SK-N-SH treated with all-trans-retinoic acid at 6 μM for 48 hours (cell line): ENCODE data around the gene TFPT.

Source experiments
- ATAC-seq: fragments of 200-7000 bp; cut with Tn5 transposase; 3 replicates; pipeline ENCODE4 v1.9.1; 2020; ENCODE audit warnings: mild to moderate bottlenecking, moderate library complexity
- ARNTL ChIP-seq: fragments of 450-650 bp; formaldehyde crosslinking; IDR thresholded peaks from 2 replicates; pipeline ENCODE4 v1.5.0; 2020; ENCODE audit warnings: low read depth, mild to moderate bottlenecking, moderate library complexity, borderline replicate concordance
- BACH2 ChIP-seq: fragments of 250-450 bp; sonication (Bioruptor Pico); IDR thresholded peaks from 2 replicates; pipeline ENCODE4 v1.9.0; 2021; ENCODE audit warnings: mild to moderate bottlenecking, borderline replicate concordance
- CREB5 ChIP-seq: fragments of 250-450 bp; sonication (Bioruptor Pico); IDR thresholded peaks from 2 replicates; pipeline ENCODE4 v1.5.1; 2020; ENCODE audit warnings: low read depth, mild to moderate bottlenecking, moderate library complexity
- CSDC2 ChIP-seq: fragments of 250-450 bp; sonication (Bioruptor Pico); IDR thresholded peaks from 2 replicates; pipeline ENCODE4 v1.5.0; 2020; ENCODE audit warnings: mild to moderate bottlenecking, moderate library complexity
- ESRRG ChIP-seq: fragments of 250-450 bp; sonication (Bioruptor Pico); IDR thresholded peaks from 2 replicates; pipeline ENCODE4 v1.6.1; 2021; ENCODE audit warnings: mild to moderate bottlenecking
- GLIS3 ChIP-seq: fragments of 250-450 bp; sonication (Bioruptor Pico); IDR thresholded peaks from 2 replicates; pipeline ENCODE4 v1.5.0; 2020; ENCODE audit warnings: mild to moderate bottlenecking, moderate library complexity
- ISL1 ChIP-seq: fragments of 250-450 bp; sonication (Bioruptor Pico); IDR thresholded peaks from 2 replicates; pipeline ENCODE4 v2.1.2; 2022; ENCODE audit warnings: mild to moderate bottlenecking, moderate library complexity
- OSR1 ChIP-seq: fragments of 250-450 bp; sonication (Bioruptor Pico); IDR thresholded peaks from 2 replicates; pipeline ENCODE4 v1.8.0; 2022; ENCODE audit warnings: moderate library complexity, mild to moderate bottlenecking, inconsistent platforms
- PPARA ChIP-seq: fragments of 250-450 bp; sonication (Bioruptor Pico); IDR thresholded peaks from 2 replicates; pipeline ENCODE4 v1.5.0; 2020; ENCODE audit warnings: mild to moderate bottlenecking, borderline replicate concordance
- RARB ChIP-seq: fragments of 250-450 bp; sonication (Bioruptor Pico); IDR thresholded peaks from 2 replicates; pipeline ENCODE4 v1.8.0; 2021; ENCODE audit warnings: mild to moderate bottlenecking, moderate library complexity
- TCF4 ChIP-seq: fragments of 250-450 bp; sonication (Bioruptor Pico); IDR thresholded peaks from 2 replicates; pipeline ENCODE4 v1.8.0; 2021; ENCODE audit warnings: mild to moderate bottlenecking, moderate library complexity, borderline replicate concordance
- TOX ChIP-seq: fragments of 250-450 bp; sonication (Bioruptor Pico); IDR thresholded peaks from 2 replicates; pipeline ENCODE4 v1.8.0; 2021; ENCODE audit warnings: mild to moderate bottlenecking, moderate library complexity, borderline replicate concordance
- ZC3H10 ChIP-seq: fragments of 250-450 bp; sonication (Bioruptor Pico); IDR thresholded peaks from 2 replicates; pipeline ENCODE4 v1.5.1; 2021; ENCODE audit warnings: mild to moderate bottlenecking, moderate library complexity
- ZFP3 ChIP-seq: fragments of 250-450 bp; sonication (Bioruptor Pico); IDR thresholded peaks from 2 replicates; pipeline ENCODE4 v1.5.0; 2020; ENCODE audit warnings: mild to moderate bottlenecking, moderate library complexity
- ZNF565 ChIP-seq: fragments of 450-650 bp; formaldehyde crosslinking; conservative IDR thresholded peaks from 2 replicates; pipeline ENCODE4 v1.5.0; 2020; ENCODE audit warnings: low read depth, mild to moderate bottlenecking, moderate library complexity
- ZNF70 ChIP-seq: fragments of 450-650 bp; formaldehyde crosslinking; IDR thresholded peaks from 2 replicates; pipeline ENCODE4 v1.5.0; 2020; ENCODE audit warnings: mild to moderate bottlenecking, moderate library complexity
- ZNF8 ChIP-seq: fragments of 450-650 bp; formaldehyde crosslinking; IDR thresholded peaks from 2 replicates; pipeline ENCODE4 v1.5.0; 2020; ENCODE audit warnings: mild to moderate bottlenecking, moderate library complexity
- TF ChIP-seq, protein P1 (sequence below): fragments of 250-450 bp; sonication (Bioruptor Pico); IDR thresholded peaks from 2 replicates; pipeline ENCODE4 v1.5.1; 2021; ENCODE audit warnings: mild to moderate bottlenecking, moderate library complexity
- TF ChIP-seq, protein P2 (sequence below): fragments of 250-450 bp; sonication (Bioruptor Pico); IDR thresholded peaks from 2 replicates; pipeline ENCODE4 v1.8.0; 2021; ENCODE audit warnings: low read depth, mild to moderate bottlenecking, moderate library complexity, borderline replicate concordance
- TF ChIP-seq, protein P3 (sequence below): fragments of 250-450 bp; sonication (Bioruptor Pico); IDR thresholded peaks from 2 replicates; pipeline ENCODE4 v1.8.0; 2020; ENCODE audit warnings: mild to moderate bottlenecking, moderate library complexity, borderline replicate concordance

The TFPT gene

DNA sequence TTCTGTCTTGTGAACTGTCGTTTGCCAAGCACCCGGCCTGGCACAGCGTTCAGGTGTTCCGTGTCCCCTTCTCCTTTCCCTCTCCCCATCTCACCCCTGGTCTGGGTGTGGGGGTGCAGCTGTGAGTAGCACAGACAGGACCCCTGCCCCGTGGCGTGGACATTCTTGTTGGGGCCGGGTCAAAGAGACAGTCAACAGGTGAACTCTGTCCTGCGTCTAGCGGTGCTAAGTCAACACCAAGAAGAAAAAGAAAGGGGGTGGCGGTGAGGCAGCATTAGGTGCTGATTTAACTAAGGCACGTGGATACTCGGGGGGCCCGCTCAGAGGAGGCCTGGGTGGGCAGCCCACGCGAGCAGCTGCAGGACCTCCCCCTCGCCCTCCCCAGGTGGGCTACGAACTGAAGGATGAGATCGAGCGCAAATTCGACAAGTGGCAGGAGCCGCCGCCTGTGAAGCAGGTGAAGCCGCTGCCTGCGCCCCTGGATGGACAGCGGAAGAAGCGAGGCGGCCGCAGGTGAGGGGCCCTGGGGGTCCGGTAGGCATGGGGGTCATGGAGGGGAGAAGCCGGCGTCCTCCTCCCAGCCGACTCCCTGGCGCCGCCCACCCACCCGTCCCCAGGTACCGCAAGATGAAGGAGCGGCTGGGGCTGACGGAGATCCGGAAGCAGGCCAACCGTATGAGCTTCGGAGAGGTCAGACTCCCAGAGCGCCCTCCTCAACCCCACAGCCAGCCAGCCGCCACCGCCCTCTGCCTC is 12.4 kb upstream of the TFPT start:
- no peak for ATAC-seq
- TF ChIP-seq, protein P1, sequence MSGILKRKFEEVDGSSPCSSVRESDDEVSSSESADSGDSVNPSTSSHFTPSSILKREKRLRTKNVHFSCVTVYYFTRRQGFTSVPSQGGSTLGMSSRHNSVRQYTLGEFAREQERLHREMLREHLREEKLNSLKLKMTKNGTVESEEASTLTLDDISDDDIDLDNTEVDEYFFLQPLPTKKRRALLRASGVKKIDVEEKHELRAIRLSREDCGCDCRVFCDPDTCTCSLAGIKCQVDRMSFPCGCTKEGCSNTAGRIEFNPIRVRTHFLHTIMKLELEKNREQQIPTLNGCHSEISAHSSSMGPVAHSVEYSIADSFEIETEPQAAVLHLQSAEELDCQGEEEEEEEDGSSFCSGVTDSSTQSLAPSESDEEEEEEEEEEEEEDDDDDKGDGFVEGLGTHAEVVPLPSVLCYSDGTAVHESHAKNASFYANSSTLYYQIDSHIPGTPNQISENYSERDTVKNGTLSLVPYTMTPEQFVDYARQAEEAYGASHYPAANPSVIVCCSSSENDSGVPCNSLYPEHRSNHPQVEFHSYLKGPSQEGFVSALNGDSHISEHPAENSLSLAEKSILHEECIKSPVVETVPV (CRISPR knock-in tag) = no peak
- no peak for TF ChIP-seq RARB (CRISPR knock-in tag)
- no peak for TF ChIP-seq CSDC2 (CRISPR knock-in tag)
- no peak for TF ChIP-seq ZNF8 (CRISPR knock-in tag)
- TF ChIP-seq ZNF70 (CRISPR knock-in tag) = no peak
- TF ChIP-seq OSR1 (CRISPR knock-in tag) = no peak
- TF ChIP-seq GLIS3 (CRISPR knock-in tag) = no peak
- TF ChIP-seq ZFP3 = no peak
- TF ChIP-seq, protein P2, sequence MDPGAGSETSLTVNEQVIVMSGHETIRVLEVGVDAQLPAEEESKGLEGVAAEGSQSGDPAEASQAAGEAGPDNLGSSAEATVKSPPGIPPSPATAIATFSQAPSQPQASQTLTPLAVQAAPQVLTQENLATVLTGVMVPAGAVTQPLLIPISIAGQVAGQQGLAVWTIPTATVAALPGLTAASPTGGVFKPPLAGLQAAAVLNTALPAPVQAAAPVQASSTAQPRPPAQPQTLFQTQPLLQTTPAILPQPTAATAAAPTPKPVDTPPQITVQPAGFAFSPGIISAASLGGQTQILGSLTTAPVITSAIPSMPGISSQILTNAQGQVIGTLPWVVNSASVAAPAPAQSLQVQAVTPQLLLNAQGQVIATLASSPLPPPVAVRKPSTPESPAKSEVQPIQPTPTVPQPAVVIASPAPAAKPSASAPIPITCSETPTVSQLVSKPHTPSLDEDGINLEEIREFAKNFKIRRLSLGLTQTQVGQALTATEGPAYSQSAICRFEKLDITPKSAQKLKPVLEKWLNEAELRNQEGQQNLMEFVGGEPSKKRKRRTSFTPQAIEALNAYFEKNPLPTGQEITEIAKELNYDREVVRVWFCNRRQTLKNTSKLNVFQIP = no peak
- TF ChIP-seq TCF4 (CRISPR knock-in tag) = no peak
- no peak for TF ChIP-seq CREB5
- no peak for TF ChIP-seq ZC3H10 (CRISPR knock-in tag)

DNA sequence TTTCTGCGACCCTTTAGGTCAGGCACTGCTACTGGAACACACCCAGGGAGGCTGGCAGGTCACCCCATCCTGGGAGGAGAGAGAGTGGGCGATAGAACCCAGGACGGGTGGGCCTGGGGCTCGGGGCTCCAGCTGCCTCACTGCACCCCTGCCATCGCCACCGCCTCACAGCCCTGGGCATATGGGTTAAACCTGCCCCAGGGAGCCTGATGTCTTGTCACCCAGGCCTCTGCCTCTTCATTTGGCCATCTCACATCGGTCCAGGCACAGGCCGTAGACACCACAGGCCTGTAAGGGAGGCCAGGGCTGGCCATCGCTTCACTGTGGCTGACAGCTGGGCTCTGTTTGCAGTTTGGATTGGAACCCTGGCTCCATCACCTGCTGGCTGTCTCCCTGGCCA is 10.3 kb upstream of the TFPT start:
- no peak for ATAC-seq
- no peak for TF ChIP-seq TOX (CRISPR knock-in tag)
- TF ChIP-seq ISL1 = no peak
- TF ChIP-seq ZNF565 (CRISPR knock-in tag) = no peak
- TF ChIP-seq GLIS3 (CRISPR knock-in tag) = no peak
- TF ChIP-seq, protein P1 (CRISPR knock-in tag) = no peak
- TF ChIP-seq CSDC2 (CRISPR knock-in tag) = no peak
- no peak for TF ChIP-seq ESRRG (CRISPR knock-in tag)
- TF ChIP-seq TCF4 (CRISPR knock-in tag) = no peak
- no peak for TF ChIP-seq ARNTL (CRISPR knock-in tag)
- no peak for TF ChIP-seq CREB5
- no peak for TF ChIP-seq OSR1 (CRISPR knock-in tag)
- TF ChIP-seq ZNF8 (CRISPR knock-in tag) = no peak

DNA sequence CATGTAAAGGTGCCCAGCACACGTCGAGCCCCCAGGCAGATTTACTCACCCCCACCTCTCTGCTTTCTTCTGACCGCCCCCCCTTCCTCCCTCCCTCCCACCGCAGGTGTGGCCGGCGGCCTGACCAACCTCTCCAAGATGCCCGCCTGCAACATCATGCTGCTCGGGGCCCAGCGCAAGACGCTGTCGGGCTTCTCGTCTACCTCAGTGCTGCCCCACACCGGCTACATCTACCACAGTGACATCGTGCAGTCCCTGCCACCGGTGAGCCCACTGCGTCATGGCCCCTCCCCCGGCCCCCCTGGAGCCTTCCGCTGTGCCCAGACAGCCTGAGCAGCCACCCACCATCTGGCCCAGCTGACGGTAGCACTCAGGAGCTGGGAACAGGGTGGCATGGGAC is 8.9 kb upstream of the TFPT start:
- TF ChIP-seq ZNF8 (CRISPR knock-in tag) (no peak), OSR1 (CRISPR knock-in tag) (no peak), ZNF565 (CRISPR knock-in tag) (no peak), ESRRG (CRISPR knock-in tag) (no peak), PPARA (CRISPR knock-in tag) (no peak), ISL1 (no peak), BACH2 (CRISPR knock-in tag) (no peak), ZFP3 (no peak), CSDC2 (CRISPR knock-in tag) (no peak)
- TF ChIP-seq, protein P1 (CRISPR knock-in tag) = no peak
- TF ChIP-seq, protein P2 = no peak
- TF ChIP-seq, protein P3, sequence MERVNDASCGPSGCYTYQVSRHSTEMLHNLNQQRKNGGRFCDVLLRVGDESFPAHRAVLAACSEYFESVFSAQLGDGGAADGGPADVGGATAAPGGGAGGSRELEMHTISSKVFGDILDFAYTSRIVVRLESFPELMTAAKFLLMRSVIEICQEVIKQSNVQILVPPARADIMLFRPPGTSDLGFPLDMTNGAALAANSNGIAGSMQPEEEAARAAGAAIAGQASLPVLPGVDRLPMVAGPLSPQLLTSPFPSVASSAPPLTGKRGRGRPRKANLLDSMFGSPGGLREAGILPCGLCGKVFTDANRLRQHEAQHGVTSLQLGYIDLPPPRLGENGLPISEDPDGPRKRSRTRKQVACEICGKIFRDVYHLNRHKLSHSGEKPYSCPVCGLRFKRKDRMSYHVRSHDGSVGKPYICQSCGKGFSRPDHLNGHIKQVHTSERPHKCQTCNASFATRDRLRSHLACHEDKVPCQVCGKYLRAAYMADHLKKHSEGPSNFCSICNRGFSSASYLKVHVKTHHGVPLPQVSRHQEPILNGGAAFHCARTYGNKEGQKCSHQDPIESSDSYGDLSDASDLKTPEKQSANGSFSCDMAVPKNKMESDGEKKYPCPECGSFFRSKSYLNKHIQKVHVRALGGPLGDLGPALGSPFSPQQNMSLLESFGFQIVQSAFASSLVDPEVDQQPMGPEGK (CRISPR knock-in tag) = no peak
- no peak for ATAC-seq
